ENCODE results near the gene TAS2R60. TPM values are rescaled to one million over a fixed set of nuclear protein-coding genes. Genes with fewer than 3 reads are reported as not detected.

Gene TAS2R60
- total RNA-seq, 1 experiment from 2014 or later = 0.24 TPM

DNA sequence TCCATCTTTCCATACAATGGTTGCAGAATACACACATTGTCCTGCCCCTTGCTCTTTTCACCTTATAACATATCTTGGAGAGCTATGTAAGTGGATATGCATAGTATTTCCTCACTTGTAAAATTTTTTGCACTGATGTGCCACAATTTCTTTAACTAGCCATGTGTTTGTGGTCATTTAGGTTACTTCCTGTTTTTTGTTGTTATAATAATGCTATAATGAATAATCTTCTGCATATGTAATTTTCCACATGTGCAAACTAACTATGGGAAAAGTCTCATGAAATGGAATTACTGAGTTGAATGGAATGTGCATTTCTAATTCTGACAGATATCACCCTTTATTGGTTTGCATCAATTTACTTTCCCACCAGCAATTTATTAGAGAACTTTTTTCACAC, 37.2 kb downstream of the TAS2R60 start (continued):
- TF ChIP-seq, protein P1, sequence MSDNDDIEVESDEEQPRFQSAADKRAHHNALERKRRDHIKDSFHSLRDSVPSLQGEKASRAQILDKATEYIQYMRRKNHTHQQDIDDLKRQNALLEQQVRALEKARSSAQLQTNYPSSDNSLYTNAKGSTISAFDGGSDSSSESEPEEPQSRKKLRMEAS (CRISPR knock-in tag; IDR thresholded peaks at IDR 0.05) = no peak
- no peak for TF ChIP-seq OVOL2 (CRISPR knock-in tag; IDR thresholded peaks at IDR 0.05; ENCODE audit: borderline replicate concordance)

DNA sequence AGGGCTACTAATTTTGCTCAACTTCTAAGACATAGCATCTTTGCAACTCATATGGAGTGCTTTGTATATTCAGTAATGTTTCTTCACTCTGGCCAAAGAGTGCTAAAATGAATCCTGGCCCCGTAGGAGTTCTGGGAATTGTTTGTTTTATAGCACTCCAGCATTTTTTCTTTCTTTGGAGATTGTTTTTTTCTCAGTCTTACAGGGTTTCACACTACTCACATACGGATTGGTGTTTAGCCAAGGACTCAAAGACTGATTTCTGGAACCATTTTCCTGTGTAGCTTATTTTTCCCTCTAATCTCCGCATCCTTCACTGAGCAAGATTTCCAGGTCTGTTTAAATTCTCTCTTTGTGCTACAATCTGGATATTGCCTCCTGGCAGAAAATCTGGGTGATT, 40.9 kb downstream of the TAS2R60 start:
- no peak overlapping the region; the same call in 1 of the 2 replicates for H3K27ac Mint-ChIP-seq
- no peak overlapping the region for H3K4me3 Mint-ChIP-seq
- ATAC-seq (no peak), DNase-seq (ENCODE audit: low spot score) (no peak)
- no peaks in the 10 kb centered on the region for H3K36me3 Mint-ChIP-seq
- POLR2A ChIA-PET = no interaction called here
- no peaks in the 10 kb centered on the region for H3K27me3 Mint-ChIP-seq (ENCODE audit: low read depth)
- no peak for TF ChIP-seq NFATC4 (CRISPR knock-in tag; IDR thresholded peaks at IDR 0.05)
- no peaks in the 10 kb centered on the region for H3K4me1 Mint-ChIP-seq
- no peaks in the 10 kb centered on the region for H3K9me3 Mint-ChIP-seq
- CTCF ChIA-PET = interaction anchor here (1.0 kb wide), 1 partner anchor 77 kb away, joined by 3 read pairs; no protein-coding TSS in a partner anchor

DNA sequence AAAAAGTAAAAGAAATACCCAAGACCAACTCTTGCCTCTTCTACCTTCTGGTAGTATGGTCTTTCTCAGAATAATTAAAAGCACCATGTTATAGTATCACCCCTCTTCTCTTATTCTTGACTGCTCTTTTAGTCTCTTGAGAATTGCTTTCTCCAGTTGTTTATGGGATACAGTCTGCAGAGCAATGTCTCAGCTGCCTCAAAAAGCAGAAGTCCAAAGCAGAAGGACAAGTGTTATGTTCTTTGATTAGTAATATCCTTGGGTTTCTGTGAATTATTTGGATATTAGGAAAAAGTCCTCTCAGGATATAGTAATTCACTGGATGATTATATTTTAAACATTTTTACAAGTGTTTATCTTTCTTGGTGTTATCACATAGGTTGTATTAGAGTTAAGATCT, 41.8 kb downstream of the TAS2R60 start:
- no peaks in the 10 kb centered on the region for H3K36me3 Mint-ChIP-seq
- DNase-seq (ENCODE audit: low spot score) (no peak), ATAC-seq (no peak)
- no peaks in the 10 kb centered on the region for H3K4me1 Mint-ChIP-seq
- TF ChIP-seq ZNF671 (CRISPR knock-in tag; IDR thresholded peaks at IDR 0.05) = no peak
- TF ChIP-seq IRF2 (CRISPR knock-in tag; IDR thresholded peaks at IDR 0.05; ENCODE audit: borderline replicate concordance, low read depth) = no peak
- TF ChIP-seq TP53 (CRISPR knock-in tag; IDR thresholded peaks at IDR 0.05) = no peak
- TF ChIP-seq GRHL2 (CRISPR knock-in tag; IDR thresholded peaks at IDR 0.05; ENCODE audit: insufficient replicate concordance, severe bottlenecking) = no peak
- no peak for TF ChIP-seq ESRRA (CRISPR knock-in tag; IDR thresholded peaks at IDR 0.05; ENCODE audit: borderline replicate concordance)
- TF ChIP-seq, protein P2, sequence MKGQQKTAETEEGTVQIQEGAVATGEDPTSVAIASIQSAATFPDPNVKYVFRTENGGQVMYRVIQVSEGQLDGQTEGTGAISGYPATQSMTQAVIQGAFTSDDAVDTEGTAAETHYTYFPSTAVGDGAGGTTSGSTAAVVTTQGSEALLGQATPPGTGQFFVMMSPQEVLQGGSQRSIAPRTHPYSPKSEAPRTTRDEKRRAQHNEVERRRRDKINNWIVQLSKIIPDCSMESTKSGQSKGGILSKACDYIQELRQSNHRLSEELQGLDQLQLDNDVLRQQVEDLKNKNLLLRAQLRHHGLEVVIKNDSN (CRISPR knock-in tag; IDR thresholded peaks at IDR 0.05) = no peak
- no peak for TF ChIP-seq TCF7 (CRISPR knock-in tag; IDR thresholded peaks at IDR 0.05; ENCODE audit: low read depth)
- TF ChIP-seq, protein P3, sequence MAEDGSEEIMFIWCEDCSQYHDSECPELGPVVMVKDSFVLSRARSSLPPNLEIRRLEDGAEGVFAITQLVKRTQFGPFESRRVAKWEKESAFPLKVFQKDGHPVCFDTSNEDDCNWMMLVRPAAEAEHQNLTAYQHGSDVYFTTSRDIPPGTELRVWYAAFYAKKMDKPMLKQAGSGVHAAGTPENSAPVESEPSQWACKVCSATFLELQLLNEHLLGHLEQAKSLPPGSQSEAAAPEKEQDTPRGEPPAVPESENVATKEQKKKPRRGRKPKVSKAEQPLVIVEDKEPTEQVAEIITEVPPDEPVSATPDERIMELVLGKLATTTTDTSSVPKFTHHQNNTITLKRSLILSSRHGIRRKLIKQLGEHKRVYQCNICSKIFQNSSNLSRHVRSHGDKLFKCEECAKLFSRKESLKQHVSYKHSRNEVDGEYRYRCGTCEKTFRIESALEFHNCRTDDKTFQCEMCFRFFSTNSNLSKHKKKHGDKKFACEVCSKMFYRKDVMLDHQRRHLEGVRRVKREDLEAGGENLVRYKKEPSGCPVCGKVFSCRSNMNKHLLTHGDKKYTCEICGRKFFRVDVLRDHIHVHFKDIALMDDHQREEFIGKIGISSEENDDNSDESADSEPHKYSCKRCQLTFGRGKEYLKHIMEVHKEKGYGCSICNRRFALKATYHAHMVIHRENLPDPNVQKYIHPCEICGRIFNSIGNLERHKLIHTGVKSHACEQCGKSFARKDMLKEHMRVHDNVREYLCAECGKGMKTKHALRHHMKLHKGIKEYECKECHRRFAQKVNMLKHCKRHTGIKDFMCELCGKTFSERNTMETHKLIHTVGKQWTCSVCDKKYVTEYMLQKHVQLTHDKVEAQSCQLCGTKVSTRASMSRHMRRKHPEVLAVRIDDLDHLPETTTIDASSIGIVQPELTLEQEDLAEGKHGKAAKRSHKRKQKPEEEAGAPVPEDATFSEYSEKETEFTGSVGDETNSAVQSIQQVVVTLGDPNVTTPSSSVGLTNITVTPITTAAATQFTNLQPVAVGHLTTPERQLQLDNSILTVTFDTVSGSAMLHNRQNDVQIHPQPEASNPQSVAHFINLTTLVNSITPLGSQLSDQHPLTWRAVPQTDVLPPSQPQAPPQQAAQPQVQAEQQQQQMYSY (CRISPR knock-in tag; IDR thresholded peaks at IDR 0.05) = no peak
- no peak for TF ChIP-seq KAT7 (CRISPR knock-in tag; IDR thresholded peaks at IDR 0.05; ENCODE audit: borderline replicate concordance)
- TF ChIP-seq ELF4 (CRISPR knock-in tag; IDR thresholded peaks at IDR 0.05; ENCODE audit: low read depth) = no peak
- TF ChIP-seq FOXP1 (CRISPR knock-in tag; IDR thresholded peaks at IDR 0.05; ENCODE audit: borderline replicate concordance) = no peak
- no peak for TF ChIP-seq SMAD4 (CRISPR knock-in tag; IDR thresholded peaks at IDR 0.05)
- no peak for TF ChIP-seq NFATC4 (CRISPR knock-in tag; IDR thresholded peaks at IDR 0.05)
- H3K9me3 Mint-ChIP-seq = no peaks in the 10 kb centered on the region
- no peaks in the 10 kb centered on the region for H3K27me3 Mint-ChIP-seq (ENCODE audit: low read depth)
- POLR2A ChIA-PET = no interaction called here
- no peak overlapping the region for H3K27ac Mint-ChIP-seq
- H3K4me3 Mint-ChIP-seq = no peak overlapping the region
- CTCF ChIA-PET = interaction anchor here (0.9 kb wide), 1 partner anchor 20 kb away, joined by 7 read pairs; no protein-coding TSS in a partner anchor

GRCh38 chr7:143485500-143485899, 42.2 kb downstream of the TAS2R60 start:
- DNase-seq (ENCODE audit: low spot score) (no peak), ATAC-seq (no peak)
- Mint-ChIP-seq H3K4me3 (no peak overlapping the region), H3K27me3 (ENCODE audit: low read depth) (no peaks in the 10 kb centered on the region), H3K9me3 (no peaks in the 10 kb centered on the region), H3K27ac (no peak overlapping the region), H3K4me1 (no peaks in the 10 kb centered on the region), H3K36me3 (no peaks in the 10 kb centered on the region)
- ChIA-PET CTCF (no interaction called here), POLR2A (no interaction called here)
- TF ChIP-seq, protein P3 (CRISPR knock-in tag; IDR thresholded peaks at IDR 0.05) = no peak
- no peak for TF ChIP-seq CREB1 (CRISPR knock-in tag; IDR thresholded peaks at IDR 0.05)
- TF ChIP-seq ZMAT4 (CRISPR knock-in tag; IDR thresholded peaks at IDR 0.05) = no peak
- TF ChIP-seq ZNF219 (CRISPR knock-in tag; IDR thresholded peaks at IDR 0.05; ENCODE audit: borderline replicate concordance) = no peak
- TF ChIP-seq, protein P4, sequence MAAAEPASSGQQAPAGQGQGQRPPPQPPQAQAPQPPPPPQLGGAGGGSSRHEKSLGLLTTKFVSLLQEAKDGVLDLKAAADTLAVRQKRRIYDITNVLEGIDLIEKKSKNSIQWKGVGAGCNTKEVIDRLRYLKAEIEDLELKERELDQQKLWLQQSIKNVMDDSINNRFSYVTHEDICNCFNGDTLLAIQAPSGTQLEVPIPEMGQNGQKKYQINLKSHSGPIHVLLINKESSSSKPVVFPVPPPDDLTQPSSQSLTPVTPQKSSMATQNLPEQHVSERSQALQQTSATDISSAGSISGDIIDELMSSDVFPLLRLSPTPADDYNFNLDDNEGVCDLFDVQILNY (CRISPR knock-in tag; IDR thresholded peaks at IDR 0.05) = no peak
- TF ChIP-seq, protein P5, sequence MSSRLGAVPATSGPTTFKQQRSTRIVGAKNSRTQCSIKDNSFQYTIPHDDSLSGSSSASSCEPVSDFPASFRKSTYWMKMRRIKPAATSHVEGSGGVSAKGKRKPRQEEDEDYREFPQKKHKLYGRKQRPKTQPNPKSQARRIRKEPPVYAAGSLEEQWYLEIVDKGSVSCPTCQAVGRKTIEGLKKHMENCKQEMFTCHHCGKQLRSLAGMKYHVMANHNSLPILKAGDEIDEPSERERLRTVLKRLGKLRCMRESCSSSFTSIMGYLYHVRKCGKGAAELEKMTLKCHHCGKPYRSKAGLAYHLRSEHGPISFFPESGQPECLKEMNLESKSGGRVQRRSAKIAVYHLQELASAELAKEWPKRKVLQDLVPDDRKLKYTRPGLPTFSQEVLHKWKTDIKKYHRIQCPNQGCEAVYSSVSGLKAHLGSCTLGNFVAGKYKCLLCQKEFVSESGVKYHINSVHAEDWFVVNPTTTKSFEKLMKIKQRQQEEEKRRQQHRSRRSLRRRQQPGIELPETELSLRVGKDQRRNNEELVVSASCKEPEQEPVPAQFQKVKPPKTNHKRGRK (CRISPR knock-in tag; IDR thresholded peaks at IDR 0.05; ENCODE audit: borderline replicate concordance) = no peak

All from WTC11 (cell line).